ENCODE measurements around the gene PRPF19. TPM values are rescaled to one million over a fixed set of nuclear protein-coding genes. Genes with fewer than 3 reads are reported as not detected.

PRPF19 gene
- total RNA-seq, 1 donor from 2014 or later, result 120 TPM

- TF ChIP-seq, protein P1, sequence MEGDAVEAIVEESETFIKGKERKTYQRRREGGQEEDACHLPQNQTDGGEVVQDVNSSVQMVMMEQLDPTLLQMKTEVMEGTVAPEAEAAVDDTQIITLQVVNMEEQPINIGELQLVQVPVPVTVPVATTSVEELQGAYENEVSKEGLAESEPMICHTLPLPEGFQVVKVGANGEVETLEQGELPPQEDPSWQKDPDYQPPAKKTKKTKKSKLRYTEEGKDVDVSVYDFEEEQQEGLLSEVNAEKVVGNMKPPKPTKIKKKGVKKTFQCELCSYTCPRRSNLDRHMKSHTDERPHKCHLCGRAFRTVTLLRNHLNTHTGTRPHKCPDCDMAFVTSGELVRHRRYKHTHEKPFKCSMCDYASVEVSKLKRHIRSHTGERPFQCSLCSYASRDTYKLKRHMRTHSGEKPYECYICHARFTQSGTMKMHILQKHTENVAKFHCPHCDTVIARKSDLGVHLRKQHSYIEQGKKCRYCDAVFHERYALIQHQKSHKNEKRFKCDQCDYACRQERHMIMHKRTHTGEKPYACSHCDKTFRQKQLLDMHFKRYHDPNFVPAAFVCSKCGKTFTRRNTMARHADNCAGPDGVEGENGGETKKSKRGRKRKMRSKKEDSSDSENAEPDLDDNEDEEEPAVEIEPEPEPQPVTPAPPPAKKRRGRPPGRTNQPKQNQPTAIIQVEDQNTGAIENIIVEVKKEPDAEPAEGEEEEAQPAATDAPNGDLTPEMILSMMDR (conservative IDR thresholded peaks at IDR 0.05), result no peak
- no peak for DNase-seq (ENCODE audit: extremely low spot score, unreplicated experiment)
- H3K9me3 Mint-ChIP-seq, result no peaks in the 10 kb centered on the region
- H3K36me3 Mint-ChIP-seq, result peaks cover under 1% of the 10 kb centered on the region
- H3K4me3 Mint-ChIP-seq, result peak overlapping the region; percentile 73
- no peaks in the 10 kb centered on the region for H3K27me3 Mint-ChIP-seq
- peaks cover 30% of the 10 kb centered on the region for H3K4me1 Mint-ChIP-seq (ENCODE audit: unreplicated experiment)
- peak overlapping the region; percentile 95 for H3K27ac Mint-ChIP-seq
Measured at GRCh38 chr11:60942219-60942618, 35.8 kb upstream of the PRPF19 start.

DNA sequence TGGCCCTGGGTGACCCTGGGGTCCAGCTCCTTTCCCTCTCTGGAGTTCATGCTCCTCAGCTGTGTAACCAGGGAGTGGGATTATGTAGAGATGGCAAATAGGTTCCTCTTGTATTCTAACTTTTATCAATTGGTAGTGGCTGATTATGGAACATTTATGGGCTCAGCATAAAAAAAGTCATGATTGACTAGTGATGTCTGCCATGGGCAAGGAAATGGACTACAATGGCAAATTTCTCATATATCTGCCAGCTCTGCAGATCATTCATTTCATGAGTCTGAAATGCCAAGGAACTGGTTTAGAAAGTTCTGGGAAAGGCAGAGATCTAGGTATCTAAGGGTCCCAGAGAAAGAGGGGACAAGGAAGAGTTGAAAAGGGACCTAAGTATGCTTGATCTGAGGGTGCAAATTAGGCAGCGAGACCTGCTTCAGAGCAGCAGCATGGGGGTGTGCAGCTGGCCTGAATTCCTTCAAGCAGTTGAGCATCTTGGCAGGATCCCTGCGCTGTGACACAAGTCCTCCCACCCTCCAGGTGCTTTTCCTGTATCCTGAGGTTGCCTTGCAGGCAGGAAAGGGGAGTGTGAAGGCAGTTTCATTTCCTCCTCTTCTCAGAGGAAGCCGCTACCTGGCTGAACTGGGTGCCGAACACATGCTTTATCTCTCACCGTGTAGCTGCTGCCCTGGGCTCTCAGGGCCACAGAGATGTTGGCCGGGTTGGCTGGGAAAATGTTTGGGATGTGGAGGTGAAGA lies 35.2 kb upstream of the PRPF19 start:
- no peak for DNase-seq (ENCODE audit: extremely low spot score, unreplicated experiment)
- no peaks in the 10 kb centered on the region for H3K27me3 Mint-ChIP-seq
- peaks cover 5% of the 10 kb centered on the region for H3K36me3 Mint-ChIP-seq
- peak overlapping the region; percentile 95 for H3K27ac Mint-ChIP-seq
- H3K9me3 Mint-ChIP-seq, result no peaks in the 10 kb centered on the region
- no peak overlapping the region for H3K4me3 Mint-ChIP-seq
- TF ChIP-seq, protein P1 (conservative IDR thresholded peaks at IDR 0.05), result no peak
- peaks cover 30% of the 10 kb centered on the region for H3K4me1 Mint-ChIP-seq (ENCODE audit: unreplicated experiment)

DNA sequence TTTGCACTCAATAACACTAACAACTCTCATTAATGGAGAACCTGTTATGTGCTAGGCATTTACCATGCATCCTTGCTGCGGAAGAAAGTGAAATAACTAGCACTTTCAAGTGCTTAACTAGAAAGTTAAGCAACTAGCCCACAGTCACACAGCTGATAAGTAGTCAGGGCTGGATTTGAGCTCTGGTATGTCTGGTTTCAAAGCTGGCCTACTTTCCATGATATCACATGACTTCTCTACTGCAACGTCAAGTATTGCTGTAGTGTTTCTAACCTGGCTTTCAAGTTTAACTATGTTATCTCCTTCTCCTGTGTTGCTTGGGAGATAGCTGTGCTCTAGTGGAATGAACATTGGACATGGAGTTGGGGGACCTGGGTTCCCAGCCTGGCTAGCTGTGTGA lies 33.5 kb upstream of the PRPF19 start:
- TF ChIP-seq, protein P1 (conservative IDR thresholded peaks at IDR 0.05), result no peak
- Mint-ChIP-seq H3K27ac (peak overlapping the region; percentile 73), H3K4me3 (no peak overlapping the region), H3K36me3 (peaks cover 5% of the 10 kb centered on the region), H3K4me1 (ENCODE audit: unreplicated experiment) (peaks cover 30% of the 10 kb centered on the region), H3K9me3 (no peaks in the 10 kb centered on the region), H3K27me3 (no peaks in the 10 kb centered on the region)
- DNase-seq (ENCODE audit: extremely low spot score, unreplicated experiment), result no peak

- TF ChIP-seq, protein P1 (conservative IDR thresholded peaks at IDR 0.05), result no peak
- DNase-seq (ENCODE audit: extremely low spot score, unreplicated experiment), result no peak
- H3K4me1 Mint-ChIP-seq (ENCODE audit: unreplicated experiment), result peaks cover 29% of the 10 kb centered on the region
- H3K27me3 Mint-ChIP-seq, result no peaks in the 10 kb centered on the region
- peaks cover 5% of the 10 kb centered on the region for H3K36me3 Mint-ChIP-seq
- H3K27ac Mint-ChIP-seq, result peak overlapping the region; percentile 73
- H3K9me3 Mint-ChIP-seq, result no peaks in the 10 kb centered on the region
- no peak overlapping the region for H3K4me3 Mint-ChIP-seq
Measured at GRCh38 chr11:60939301-60939700, 32.9 kb upstream of the PRPF19 start.

DNA sequence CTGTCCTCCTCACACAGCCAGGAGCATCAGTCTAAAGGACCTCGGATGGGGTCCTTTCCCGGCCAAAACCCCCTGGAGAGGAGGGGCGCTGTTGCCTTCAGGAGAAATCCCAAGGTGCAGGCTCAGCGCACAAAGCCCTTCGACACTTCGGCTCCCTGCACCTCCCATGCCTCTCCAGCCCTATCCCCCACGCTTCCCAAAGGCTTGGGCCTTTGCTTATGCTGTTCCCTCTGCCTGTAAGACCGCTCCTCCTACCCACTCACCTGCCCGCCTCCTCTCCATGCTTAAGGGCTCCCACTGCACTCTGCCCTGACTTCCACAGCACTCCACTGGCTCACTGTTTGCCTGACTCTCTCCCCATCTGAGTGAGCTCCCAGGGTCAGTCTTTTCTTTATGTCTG lies 32.1 kb upstream of the PRPF19 start:
- Mint-ChIP-seq H3K27ac (peak overlapping the region; percentile 56), H3K9me3 (no peaks in the 10 kb centered on the region)
- TF ChIP-seq, protein P1 (conservative IDR thresholded peaks at IDR 0.05), result no peak

More for the DNA sequence above, 32.1 kb upstream of the PRPF19 start:
- Mint-ChIP-seq H3K4me1 (ENCODE audit: unreplicated experiment) (peaks cover 24% of the 10 kb centered on the region), H3K4me3 (no peak overlapping the region), H3K36me3 (peaks cover 9% of the 10 kb centered on the region), H3K27me3 (no peaks in the 10 kb centered on the region)
- DNase-seq (ENCODE audit: extremely low spot score, unreplicated experiment), result no peak

All from type B pancreatic cell (in vitro differentiated cells).